HepG2 (cell line): ENCODE measurements around the gene NUCB1. TPM values are rescaled to one million over a fixed set of nuclear protein-coding genes. Genes with fewer than 3 reads are reported as not detected.

Experiments
- ATF1 ChIP-seq: IDR thresholded peaks from 2 replicates; pipeline ENCODE4 v1.6.1; 2016; ENCODE audit warnings: mild to moderate bottlenecking, control low read depth
- ATF7-NPFF ChIP-seq: sonication (generic); formaldehyde crosslinking; IDR thresholded peaks from 2 replicates; pipeline ENCODE4 v1.8.1; 2023; ENCODE audit warnings: mild to moderate bottlenecking, low read depth, missing genetic modification reagents, moderate library complexity
- BCLAF1 ChIP-seq: fragments of 450-650 bp; IDR thresholded peaks from 2 replicates; pipeline ENCODE4 v1.6.1; 2017; ENCODE audit warnings: mild to moderate bottlenecking
- BRD4 ChIP-seq: sonication (generic); formaldehyde crosslinking; IDR thresholded peaks from 2 replicates; pipeline ENCODE4 v1.4.0; 2020; ENCODE audit warnings: missing genetic modification reagents
- CEBPG ChIP-seq: IDR thresholded peaks from 2 replicates; pipeline ENCODE4 v1.6.1; 2016
- DMAP1 ChIP-seq: IDR thresholded peaks from 2 replicates; pipeline ENCODE4 v1.6.1; 2016
- FOXP1 ChIP-seq, 2 experiments: fragments of 450-650 bp in 1 of 2; IDR thresholded peaks; 2 replicates each; pipeline ENCODE4 v1.6.1; 2017 to 2018; ENCODE audit warnings: antibody characterized with exemption in 1 of 2
- GTF3A ChIP-seq: sonication (generic); formaldehyde crosslinking; conservative IDR thresholded peaks from 2 replicates; pipeline ENCODE4 v1.4.0; 2020; ENCODE audit warnings: mild to moderate bottlenecking, missing genetic modification reagents
- GZF1 ChIP-seq: sonication (generic); formaldehyde crosslinking; IDR thresholded peaks from 2 replicates; pipeline ENCODE4 v1.5.1; 2020; ENCODE audit warnings: mild to moderate bottlenecking, missing genetic modification reagents
- HNF4G ChIP-seq, 2 experiments: sonication (generic) in 1 of 2; formaldehyde crosslinking in 1 of 2; IDR thresholded peaks; 2 replicates each; pipeline versions ENCODE4 v1.4.0 to v1.6.1; 2011 to 2020; ENCODE audit warnings: borderline replicate concordance in 2 of 2, low read depth in 2 of 2, mild to moderate bottlenecking in 2 of 2, low read length in 1 of 2, missing genetic modification reagents in 1 of 2, moderate library complexity in 1 of 2
- IRF2 ChIP-seq: IDR thresholded peaks from 2 replicates; pipeline ENCODE4 v1.6.1; 2018; ENCODE audit warnings: missing genetic modification reagents, missing compliant biosample characterization
- MAFG ChIP-seq: sonication (generic); formaldehyde crosslinking; IDR thresholded peaks from 2 replicates; pipeline ENCODE4 v1.5.1; 2020; ENCODE audit warnings: mild to moderate bottlenecking, missing genetic modification reagents
- RBAK ChIP-seq: sonication (generic); formaldehyde crosslinking; IDR thresholded peaks from 2 replicates; pipeline ENCODE4 v1.5.1; 2020; ENCODE audit warnings: mild to moderate bottlenecking, missing genetic modification reagents
- RCOR2 ChIP-seq: IDR thresholded peaks from 2 replicates; pipeline ENCODE4 v1.6.1; 2016; ENCODE audit warnings: missing biosample characterization, missing genetic modification reagents
- SIN3A ChIP-seq: IDR thresholded peaks from 2 replicates; pipeline ENCODE4 v1.6.1; 2011; ENCODE audit warnings: low read depth, mild to moderate bottlenecking, control low read depth, low read length, borderline replicate concordance
- SMAD3 ChIP-seq: sonication (generic); formaldehyde crosslinking; IDR thresholded peaks from 2 replicates; pipeline ENCODE4 v1.4.0; 2020; ENCODE audit warnings: missing genetic modification reagents
- TBX2 ChIP-seq: sonication (generic); formaldehyde crosslinking; IDR thresholded peaks from 2 replicates; pipeline ENCODE4 v1.5.0; 2020; ENCODE audit warnings: missing genetic modification reagents, mild to moderate bottlenecking, borderline replicate concordance
- TFAP4 ChIP-seq: sonication (generic); IDR thresholded peaks from 2 replicates; pipeline ENCODE4 v1.6.1; 2016; ENCODE audit warnings: low read depth, borderline replicate concordance
- TOE1 ChIP-seq: sonication (generic); formaldehyde crosslinking; IDR thresholded peaks from 2 replicates; pipeline ENCODE4 v1.4.0; 2020; ENCODE audit warnings: mild to moderate bottlenecking, missing genetic modification reagents
- ZBTB38 ChIP-seq: sonication (generic); formaldehyde crosslinking; IDR thresholded peaks from 2 replicates; pipeline ENCODE4 v1.5.1; 2020; ENCODE audit warnings: mild to moderate bottlenecking, missing genetic modification reagents
- ZFP82 ChIP-seq: sonication (generic); formaldehyde crosslinking; IDR thresholded peaks from 2 replicates; pipeline ENCODE4 v1.5.1; 2020; ENCODE audit warnings: mild to moderate bottlenecking, missing genetic modification reagents, borderline replicate concordance
- ZNF160 ChIP-seq: sonication (generic); formaldehyde crosslinking; IDR thresholded peaks from 2 replicates; pipeline ENCODE4 v1.8.0; 2022; ENCODE audit warnings: mild to moderate bottlenecking, inconsistent platforms, missing genetic modification reagents
- ZNF225 ChIP-seq: sonication (generic); formaldehyde crosslinking; IDR thresholded peaks from 2 replicates; pipeline ENCODE4 v1.4.0; 2020; ENCODE audit warnings: mild to moderate bottlenecking, missing genetic modification reagents
- ZNF282 ChIP-seq: fragments of 450-650 bp; IDR thresholded peaks from 2 replicates; pipeline ENCODE4 v1.6.1; 2018; ENCODE audit not compliant: partially characterized antibody
- ZNF337 ChIP-seq: sonication (generic); formaldehyde crosslinking; IDR thresholded peaks from 2 replicates; pipeline ENCODE4 v1.5.1; 2020; ENCODE audit warnings: missing genetic modification reagents, low read depth, mild to moderate bottlenecking, borderline replicate concordance
- ZNF431 ChIP-seq: sonication (generic); formaldehyde crosslinking; IDR thresholded peaks from 2 replicates; pipeline ENCODE4 v1.9.0; 2022; ENCODE audit warnings: missing genetic modification reagents, low read depth, mild to moderate bottlenecking, borderline replicate concordance
- ZNF598 ChIP-seq: sonication (generic); formaldehyde crosslinking; IDR thresholded peaks from 2 replicates; pipeline ENCODE4 v1.5.1; 2020; ENCODE audit warnings: mild to moderate bottlenecking, missing genetic modification reagents, borderline replicate concordance
- ZSCAN22 ChIP-seq: sonication (generic); formaldehyde crosslinking; IDR thresholded peaks from 2 replicates; pipeline ENCODE4 v1.4.0; 2020; ENCODE audit warnings: mild to moderate bottlenecking, missing genetic modification reagents
- polyA plus RNA-seq, 8 experiments: library from polyadenylated mRNA; depleted of rRNA in 3 of 8; stranded (reverse) in 7 of 8; unstranded in 1 of 8; fragments of >200 nt; fragmentation: Illumina TruSeq in 4 of 8; extraction: Trizol in 4 of 8; gene quantifications; 2 replicates each; pipeline versions ENCODE4 v1.2.1 to v1.2.3, GENCODE V29; 2011 to 2016; ENCODE audit warnings: low read depth in 4 of 8, missing spikeins in 1 of 8, mixed read lengths in 1 of 8; ENCODE audit not compliant: insufficient read depth in 1 of 8
- total RNA-seq, 5 experiments: library from RNA; depleted of rRNA; stranded (reverse); fragments of >200 nt; fragmentation: Illumina TruSeq; extraction: Trizol; gene quantifications; 2 replicates each; pipeline ENCODE4 v1.2.3, GENCODE V29; 2016; ENCODE audit warnings: low read depth in 1 of 5

NUCB1 gene
- total and polyA plus RNA-seq, 2 of the 13 experiments (the other 11 are each of a cell fraction or from before 2014, with no cell fraction given), result 82.3 to 106 TPM

GRCh38 chr19:48965040-48965805, 65.1 kb downstream of the NUCB1 start, which contains the start of gene FTL (continued):
- TF ChIP-seq ATF7-NPFF (peak; percentile 86), ZFP82 (0 out of 2 replicates have a peak, but pooled peaks have one; percentile 42), TBX2 (no peak; the same call in 1 of the 2 replicates), RCOR2 (CRISPR knock-in tag) (no peak), ZSCAN22 (no peak), BRD4 (CRISPR knock-in tag) (0 out of 2 replicates have a peak, but pooled peaks have one; percentile 78), DMAP1 (peak; percentile 65), CEBPG (CRISPR knock-in tag) (peak; percentile 64), GZF1 (CRISPR knock-in tag) (peak; percentile 36; the same call in 1 of the 2 replicates), ATF1 (no peak), ZNF225 (CRISPR knock-in tag) (no peak), MAFG (CRISPR knock-in tag) (no peak), TOE1 (CRISPR knock-in tag) (peak; percentile 95), TFAP4 (peak; percentile 16; the same call in 1 of the 2 replicates), RBAK (no peak), GTF3A (CRISPR knock-in tag) (0 out of 2 replicates have a peak, but pooled peaks have one; percentile 63), ZNF598 (CRISPR knock-in tag) (peak; percentile 100), ZNF431 (CRISPR knock-in tag) (peak; percentile 86; the same call in 1 of the 2 replicates), ZNF282 (no peak), BCLAF1 (no peak), FOXP1 (IDR thresholded peaks at IDR 0.05) (no peak), FOXP1 (CRISPR knock-in tag; IDR thresholded peaks at IDR 0.05) (no peak), SMAD3 (CRISPR knock-in tag) (peak; percentile 71), HNF4G (IDR thresholded peaks at IDR 0.05; ENCODE audit: borderline replicate concordance, low read depth, low read length) (no peak; the same call in 1 of the 2 replicates), HNF4G (CRISPR knock-in tag; IDR thresholded peaks at IDR 0.05; ENCODE audit: borderline replicate concordance, low read depth) (peak; percentile 39; the same call in 1 of the 2 replicates), SIN3A (peak; percentile 94), ZNF337 (CRISPR knock-in tag) (peak; percentile 93), IRF2 (CRISPR knock-in tag) (peak; percentile 44), ZNF160 (CRISPR knock-in tag) (peak; percentile 78; the same call in 1 of the 2 replicates), ZBTB38 (CRISPR knock-in tag) (peak; percentile 67)
